GM20000 (cell line): ENCODE results near the gene CHIT1.

ENCODE experiments used
- DNase-seq: peaks from one replicate; pipeline ENCODE4 v3.0.0; 2012; ENCODE audit warnings: low spot score
- CTCF ChIP-seq: IDR thresholded peaks from 2 replicates; pipeline ENCODE4 v1.5.1; 2012; ENCODE audit warnings: mild to moderate bottlenecking, control low read depth; ENCODE audit errors: extremely low read depth, missing control alignments

CHIT1 gene

DNA sequence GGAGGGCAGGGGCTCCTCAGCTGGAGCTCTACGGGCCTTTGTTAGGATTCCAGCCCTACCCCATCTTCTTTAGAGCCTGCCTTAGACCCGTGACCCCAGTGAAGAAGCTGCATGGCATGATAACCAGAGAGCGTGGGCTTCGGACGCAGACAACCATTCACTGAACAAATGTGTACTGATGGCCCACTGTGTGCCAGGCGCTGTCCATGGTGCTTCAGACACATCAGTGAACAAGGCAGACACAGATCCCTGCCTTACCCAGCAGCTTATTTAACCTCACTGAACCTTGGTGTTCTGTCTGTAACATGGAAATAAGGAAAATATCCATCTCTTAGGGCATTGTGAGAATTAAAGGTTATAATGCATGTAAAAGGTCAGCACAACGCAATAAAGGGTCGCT, 9.5 kb downstream of the CHIT1 start:
- no peak for TF ChIP-seq CTCF
- no peak for DNase-seq

DNA sequence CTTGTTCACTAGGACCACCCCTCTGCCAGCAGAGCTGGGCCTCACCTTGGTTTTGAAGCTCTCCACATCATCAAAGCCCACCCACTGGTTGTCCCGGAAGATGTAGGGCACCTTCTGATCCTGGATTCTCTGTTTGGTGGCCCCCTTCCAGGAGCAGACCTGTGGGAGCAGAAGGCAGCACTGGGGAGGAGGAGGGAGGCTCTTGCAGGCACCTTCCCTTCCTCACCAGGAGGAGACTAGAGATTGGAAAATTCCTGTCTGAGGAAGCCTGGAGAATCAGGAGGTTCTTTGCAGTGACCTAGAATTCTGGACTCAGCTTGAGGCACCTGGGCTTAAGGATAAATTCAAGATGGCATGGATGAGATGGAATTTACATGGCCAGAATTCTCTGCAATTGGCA, 10.3 kb downstream of the CHIT1 start:
- TF ChIP-seq CTCF = no peak
- DNase-seq = no peak

DNA sequence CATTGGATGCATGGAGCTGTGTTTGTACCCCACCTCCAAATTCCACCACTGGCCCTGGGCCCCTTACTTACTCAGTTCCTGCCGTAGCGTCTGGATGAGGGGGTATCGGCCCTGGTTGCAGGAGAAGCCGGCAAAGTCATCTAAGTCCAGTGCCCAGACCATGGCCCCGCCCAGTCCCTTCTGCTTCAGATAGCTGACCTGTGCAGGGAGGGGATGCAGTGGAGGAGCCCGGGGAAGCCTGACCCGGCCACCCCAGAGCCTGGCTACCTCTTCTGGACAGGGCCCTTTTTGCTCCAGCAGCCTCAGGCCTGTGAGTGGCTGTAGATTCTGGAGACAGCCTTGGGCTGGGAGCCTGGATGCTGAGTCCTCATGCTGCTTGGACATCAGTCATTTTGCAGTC, 11.8 kb downstream of the CHIT1 start:
- no peak for DNase-seq

DNA sequence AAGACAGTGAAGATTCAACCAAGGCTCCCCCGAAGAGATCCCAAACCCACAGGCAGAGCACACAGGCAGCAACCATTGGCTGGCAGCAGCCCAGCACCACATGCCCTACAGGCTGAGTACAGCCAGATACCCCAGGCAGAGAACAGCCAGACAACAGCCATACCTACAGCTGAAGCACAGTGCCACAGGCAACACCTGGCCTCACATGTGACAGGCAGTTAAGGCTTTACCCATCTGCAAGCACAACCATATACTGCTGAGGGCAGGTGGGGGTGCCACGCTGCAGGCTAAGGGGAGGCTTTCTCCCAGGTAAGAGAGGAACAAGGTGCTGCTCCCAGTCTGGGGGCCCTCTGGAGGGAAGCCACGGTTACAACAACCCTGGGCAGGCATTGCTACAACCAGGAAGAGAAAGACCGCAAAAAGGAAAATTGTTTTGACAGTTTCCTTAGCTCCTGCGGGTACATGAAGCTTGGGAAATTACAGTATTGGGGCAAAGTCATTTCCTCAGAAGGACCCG, 12.3 kb downstream of the CHIT1 start:
- TF ChIP-seq CTCF = no peak
- DNase-seq = no peak

More for the DNA sequence above, 11.8 kb downstream of the CHIT1 start:
- no peak for TF ChIP-seq CTCF

DNA sequence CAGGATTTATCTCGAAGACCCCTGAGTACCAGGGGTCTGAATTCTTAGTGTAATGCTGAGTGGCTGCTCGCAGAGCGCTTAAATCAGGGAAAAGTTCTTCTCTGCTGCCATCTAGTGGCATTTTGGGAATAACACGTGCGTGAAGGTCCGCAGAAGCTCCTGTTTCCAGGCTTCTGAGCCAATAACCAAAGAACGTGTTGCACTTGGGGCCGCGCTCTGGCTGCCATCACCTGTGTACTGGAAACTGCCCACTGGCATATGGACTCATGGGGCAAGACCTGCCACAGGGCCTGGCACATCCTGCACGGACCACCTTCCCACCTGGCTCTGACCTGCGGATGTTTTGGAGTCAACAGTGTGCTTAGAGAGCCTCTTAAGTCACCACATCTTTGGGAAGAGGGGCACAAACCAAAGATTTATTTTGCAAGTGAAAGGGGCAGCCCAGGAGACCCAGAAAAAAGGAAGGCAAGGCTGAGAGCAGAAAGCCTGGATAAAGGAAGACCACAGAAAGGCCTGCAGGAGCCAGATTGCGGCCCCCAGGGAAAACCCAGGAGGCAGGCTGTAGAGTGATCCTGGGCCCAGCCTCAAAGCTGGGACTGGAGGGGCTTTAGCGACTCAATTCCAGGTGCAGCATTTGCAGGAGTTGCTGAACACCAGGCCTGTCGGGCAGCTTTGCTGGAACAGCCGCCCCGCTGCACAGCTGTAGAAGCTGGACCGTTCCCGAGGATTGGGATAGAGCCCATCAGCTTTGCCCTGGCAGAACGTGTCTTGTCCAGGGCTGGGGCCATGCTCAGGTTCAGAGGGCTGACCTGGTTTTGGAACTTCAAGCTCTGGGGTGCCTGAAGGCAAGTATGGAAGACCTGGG, 13.0 kb downstream of the CHIT1 start:
- TF ChIP-seq CTCF = peak; percentile 55
- DNase-seq = peak; percentile 73

DNA sequence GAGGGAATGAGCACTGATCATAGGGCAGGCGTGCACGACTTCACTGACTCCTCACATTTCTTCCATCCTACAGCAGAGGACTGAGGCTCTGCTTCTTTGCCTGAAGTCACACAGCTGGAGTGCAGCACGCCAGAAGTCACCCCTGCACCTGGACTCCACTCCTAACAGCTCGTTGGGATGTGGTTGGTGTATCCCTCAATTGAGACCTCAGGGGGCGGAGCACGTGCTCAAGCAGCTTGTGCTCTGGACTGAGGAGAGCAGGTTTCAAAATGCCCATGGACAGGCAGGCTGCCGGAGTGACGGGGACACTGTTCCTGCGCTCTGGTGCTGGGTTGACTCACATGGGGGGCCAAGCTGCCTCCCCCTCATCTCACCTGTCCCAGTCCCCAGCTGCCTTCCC, 13.9 kb downstream of the CHIT1 start:
- no peak for DNase-seq
- TF ChIP-seq CTCF = no peak

- no peak for TF ChIP-seq CTCF
- no peak for DNase-seq
Observed at GRCh38 chr1:203214871-203215270, 14.6 kb downstream of the CHIT1 start.
